Activated CD8-positive, alpha-beta memory T cell treated with anti-CD3 and anti-CD28 coated beads for 4 hours (primary cell): ENCODE measurements around the gene ABCA12.

Source experiments
- DNase-seq, 2 donors: peaks; one replicate each; pipeline ENCODE4 v3.0.0-alpha.2; 2020; ENCODE audit warnings: low read depth in 2 of 2

The ABCA12 gene

DNA sequence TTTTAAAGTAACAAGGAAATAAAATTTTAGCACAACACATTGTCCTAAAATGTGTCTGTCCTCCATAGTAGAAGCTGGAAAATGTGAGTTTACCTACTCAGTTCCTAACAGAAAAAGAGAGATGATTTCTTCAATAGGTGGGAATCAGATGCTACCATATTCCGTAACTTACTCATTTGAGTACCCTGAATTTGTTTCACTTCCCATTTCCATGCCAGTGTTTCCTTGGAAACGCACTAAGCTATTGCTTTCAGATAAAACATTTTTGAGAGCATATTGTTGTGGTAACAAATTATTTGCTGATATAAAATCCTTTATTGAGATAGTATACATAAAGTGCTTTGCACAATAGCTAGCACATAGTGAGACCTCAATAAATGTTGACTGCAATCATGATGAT, 191.5 kb downstream of the ABCA12 start:
- no peak for DNase-seq

DNA sequence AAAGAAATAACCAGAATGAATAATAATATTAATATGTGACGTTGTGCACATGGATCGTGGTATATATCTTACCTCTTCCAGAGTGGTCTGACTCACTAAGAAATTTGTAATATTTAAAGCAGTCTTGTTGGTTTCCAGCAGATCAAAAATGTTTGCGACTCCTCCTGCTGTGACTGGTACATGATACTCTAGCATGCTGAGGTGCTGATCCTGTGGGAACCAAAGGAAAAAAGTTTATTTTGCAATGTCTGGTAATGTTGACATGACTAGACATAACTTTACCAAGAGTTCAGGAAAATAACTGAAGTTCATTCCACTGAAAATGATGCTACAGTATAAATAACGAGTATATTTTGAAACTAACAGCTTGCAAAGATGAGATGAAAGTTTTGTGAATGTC, 204.4 kb downstream of the ABCA12 start:
- no peak for DNase-seq

DNA sequence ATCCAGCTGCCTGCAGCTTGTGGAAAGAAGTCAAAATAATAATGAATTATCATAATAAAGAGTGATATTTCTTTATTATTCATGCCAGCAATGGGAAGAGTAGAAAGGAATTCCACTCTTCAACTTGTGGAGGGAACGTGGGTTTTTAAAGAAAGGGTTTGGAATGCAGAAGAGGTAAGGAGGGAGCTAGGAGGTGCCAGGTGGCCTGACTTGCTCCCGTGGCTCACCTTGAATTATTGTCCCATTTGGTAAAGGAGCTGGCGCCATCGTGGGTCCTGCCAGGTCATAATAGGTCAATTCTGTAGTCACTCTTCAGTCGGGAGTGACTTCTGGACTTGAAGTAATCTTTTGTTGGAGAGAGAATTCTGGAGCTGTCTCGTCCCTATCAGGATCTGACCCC, 233.8 kb downstream of the ABCA12 start:
- DNase-seq, result no peak

GRCh38 chr2:214904176-214904575, 234.2 kb downstream of the ABCA12 start:
- DNase-seq, result no peak

GRCh38 chr2:214902286-214902685, 236.1 kb downstream of the ABCA12 start:
- DNase-seq, result no peak

- DNase-seq, result no peak
Observed at GRCh38 chr2:214899751-214900150, 238.7 kb downstream of the ABCA12 start.

DNA sequence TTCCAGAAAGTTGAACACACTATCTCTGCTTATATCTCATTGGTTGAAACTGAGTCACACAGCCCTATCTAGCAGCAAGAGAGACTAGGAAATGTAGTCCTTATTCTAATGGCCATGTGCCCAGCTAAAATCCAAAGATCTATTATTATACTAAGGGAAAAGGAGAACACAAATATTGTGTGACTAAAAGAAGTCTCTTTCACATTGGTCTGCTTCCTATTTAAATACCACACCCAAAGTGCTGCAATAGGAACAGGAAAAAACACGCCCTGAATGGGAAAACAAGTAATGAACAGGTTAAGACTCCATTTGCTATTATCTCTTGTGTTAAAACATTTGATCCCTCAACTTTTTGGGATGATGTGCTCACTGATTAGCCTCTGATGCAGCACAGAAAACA, 242.2 kb downstream of the ABCA12 start:
- DNase-seq, result no peak

DNA sequence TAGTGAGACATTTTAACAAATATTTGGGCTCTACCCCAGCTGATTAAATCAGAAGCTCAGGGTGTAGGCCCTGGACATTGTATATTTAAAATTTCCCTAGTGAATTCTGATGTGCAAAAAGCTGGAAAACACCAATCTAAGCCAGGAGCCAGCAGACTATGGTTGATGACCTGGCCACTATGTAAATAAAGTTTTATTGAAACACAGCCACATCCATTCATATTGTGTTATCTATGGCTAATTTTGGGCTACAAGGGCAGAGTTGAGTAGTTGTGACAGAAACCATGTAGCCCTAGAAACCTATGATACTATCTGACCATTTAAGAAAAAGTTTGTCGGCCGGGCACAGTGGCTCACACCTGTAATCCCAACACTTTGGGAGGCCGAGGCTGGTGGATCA, 243.0 kb downstream of the ABCA12 start:
- no peak for DNase-seq

DNA sequence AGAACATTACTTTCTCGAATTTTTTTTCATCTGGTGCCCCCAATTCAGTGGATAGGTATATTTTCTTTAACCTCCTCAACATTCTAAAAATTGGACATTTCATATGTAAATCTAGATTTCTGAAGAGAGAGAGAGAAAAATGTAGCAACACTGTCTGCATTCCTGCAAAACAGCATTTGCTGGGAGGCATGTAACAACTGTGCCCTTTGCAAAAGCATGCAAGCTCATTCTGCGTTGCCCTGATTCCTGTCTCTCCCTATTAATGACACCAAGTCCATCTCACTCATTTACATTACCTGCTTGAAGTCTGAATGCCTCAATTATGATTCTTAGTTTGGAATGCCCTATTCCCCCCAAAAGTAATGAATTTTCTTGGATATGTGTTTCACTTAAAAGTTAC, 249.1 kb downstream of the ABCA12 start:
- no peak for DNase-seq

- DNase-seq, result no peak
Observed at GRCh38 chr2:214881647-214882202, 256.7 kb downstream of the ABCA12 start.
